RPMI8226 (cell line): ENCODE measurements around the gene BCL2L2.

Source experiments
- DNase-seq: peaks from one replicate; pipeline ENCODE4 v3.0.0-alpha.2; 2015

The BCL2L2 gene

GRCh38 chr14:23357261-23357660 is 50.6 kb downstream of the BCL2L2 start:
- no peak for DNase-seq

- peak; percentile 7 for DNase-seq
These were observed 51.4 kb downstream of the BCL2L2 start for GRCh38 chr14:23358042-23358441.

GRCh38 chr14:23358553-23359166 is 52.0 kb downstream of the BCL2L2 start:
- DNase-seq: no peak

GRCh38 chr14:23359167-23359626 is 52.6 kb downstream of the BCL2L2 start:
- DNase-seq: no peak

- no peak for DNase-seq
These were observed 53.3 kb downstream of the BCL2L2 start for GRCh38 chr14:23359722-23360447.

- DNase-seq: peak; percentile 47
These were observed 53.9 kb downstream of the BCL2L2 start for GRCh38 chr14:23360496-23360895.

GRCh38 chr14:23361320-23361719 is 54.7 kb downstream of the BCL2L2 start:
- DNase-seq: no peak
